GM06990 (cell line): ENCODE measurements around the gene HSPG2.

Source experiments
- DNase-seq: peaks from one replicate; pipeline ENCODE4 v3.0.0-alpha.2; 2011; ENCODE audit not compliant: insufficient read length; ENCODE audit errors: extremely low read depth
- H3K27me3 ChIP-seq: replicated peaks from 2 replicates; pipeline ENCODE4 v1.6.0; 2011; ENCODE audit warnings: low read length; ENCODE audit not compliant: control insufficient read depth, insufficient read depth
- H3K36me3 ChIP-seq: 2 replicates; pipeline ENCODE4 v1.5.1; 2011; ENCODE audit warnings: low read length; ENCODE audit not compliant: control insufficient read depth, insufficient read depth
- H3K4me3 ChIP-seq: replicated peaks from 2 replicates; pipeline ENCODE4 v1.5.1; 2011; ENCODE audit warnings: low read depth, mild to moderate bottlenecking, control low read depth, low read length
- CTCF ChIP-seq: IDR thresholded peaks from 2 replicates; pipeline ENCODE4 v1.5.1; 2011; ENCODE audit warnings: low read length, control low read depth, mild to moderate bottlenecking, inconsistent platforms; ENCODE audit not compliant: insufficient read depth, poor library complexity, severe bottlenecking

Gene HSPG2

GRCh38 chr1:21941370-21941769 is 4.3 kb upstream of the HSPG2 start:
- H3K4me3 ChIP-seq: no peak overlapping the region
- H3K36me3 ChIP-seq: no peaks in the 10 kb centered on the region
- no peak for DNase-seq
- TF ChIP-seq CTCF: no peak
- H3K27me3 ChIP-seq: no peaks in the 10 kb centered on the region; the same call in none of the 2 replicates

GRCh38 chr1:21940492-21940891 is 3.4 kb upstream of the HSPG2 start:
- H3K4me3 ChIP-seq: no peak overlapping the region
- H3K36me3 ChIP-seq: no peaks in the 10 kb centered on the region
- H3K27me3 ChIP-seq: no peaks in the 10 kb centered on the region; the same call in none of the 2 replicates
- no peak for DNase-seq
- TF ChIP-seq CTCF: no peak

GRCh38 chr1:21939650-21940374 is 2.7 kb upstream of the HSPG2 start:
- Histone ChIP-seq H3K4me3 (no peak overlapping the region), H3K36me3 (no peaks in the 10 kb centered on the region), H3K27me3 (no peaks in the 10 kb centered on the region; the same call in none of the 2 replicates)
- no peak for DNase-seq
- no peak for TF ChIP-seq CTCF

- Histone ChIP-seq H3K36me3 (no peaks in the 10 kb centered on the region), H3K4me3 (no peak overlapping the region), H3K27me3 (no peaks in the 10 kb centered on the region; the same call in none of the 2 replicates)
- no peak for DNase-seq
- no peak for TF ChIP-seq CTCF
These were observed 1.8 kb upstream of the HSPG2 start for GRCh38 chr1:21938732-21939538.

- H3K27me3 ChIP-seq: no peaks in the 10 kb centered on the region; the same call in none of the 2 replicates
- peak; percentile 64 for DNase-seq
- H3K4me3 ChIP-seq: peak overlapping the region; percentile 50
- H3K36me3 ChIP-seq: no peaks in the 10 kb centered on the region
- no peak for TF ChIP-seq CTCF
These were observed 437 bp upstream of the HSPG2 start for GRCh38 chr1:21937372-21938121.
